A673 (cell line): ENCODE results near the gene HMX1. TPM values are rescaled to one million over a fixed set of nuclear protein-coding genes. Genes with fewer than 3 reads are reported as not detected.

Experiments
- BruUV-seq: library from RNA; stranded (reverse); fragments of 400-500 nt; replicated peaks from 2 replicates; lab custom pipeline; 2021; lab: Mats Ljungman, UMichigan
- CTCF ChIA-PET: fragments of 300-600 bp; sonication (Branson Sonifier 250); formaldehyde crosslinking; loops from one replicate; lab custom pipeline; 2022; ENCODE audit warnings: antibody characterized with exemption; lab: Charles Lee
- POLR2A ChIA-PET: fragments of 300-600 bp; sonication (Branson Sonifier 250); formaldehyde crosslinking; loops from one replicate; lab custom pipeline; 2022; ENCODE audit warnings: antibody characterized with exemption; ENCODE audit not compliant: low non-redundant PET; lab: Charles Lee
- DNase-seq: peaks from one replicate; pipeline ENCODE4 v3.0.0-alpha.2; 2015; ENCODE audit warnings: low spot score
- H3K27ac ChIP-seq: fragments of 200-600 bp; sonication (generic); 2 replicates; pipeline ENCODE4 v1.5.1; 2016; ENCODE audit warnings: mixed run types, low read depth, mild to moderate bottlenecking, mixed read lengths, antibody characterized with exemption, low read length; ENCODE audit not compliant: poor library complexity, severe bottlenecking
- H3K27me3 ChIP-seq: fragments of 200-600 bp; sonication (generic); replicated peaks from 2 replicates; pipeline ENCODE4 v1.6.1; 2017; ENCODE audit warnings: mixed run types, low read depth, mild to moderate bottlenecking, mixed read lengths, antibody characterized with exemption, low read length; ENCODE audit not compliant: insufficient read depth, poor library complexity
- H3K36me3 ChIP-seq: fragments of 200-600 bp; sonication (generic); 2 replicates; pipeline ENCODE4 v1.6.1; 2016; ENCODE audit warnings: mixed run types, mild to moderate bottlenecking, mixed read lengths, antibody characterized with exemption, low read length; ENCODE audit not compliant: insufficient read depth, poor library complexity, severe bottlenecking
- H3K4me1 ChIP-seq: fragments of 200-600 bp; sonication (generic); 2 replicates; pipeline ENCODE4 v1.6.1; 2017; ENCODE audit warnings: mixed run types, mild to moderate bottlenecking, mixed read lengths, antibody characterized with exemption, low read length; ENCODE audit not compliant: insufficient read depth, poor library complexity, severe bottlenecking
- H3K4me3 ChIP-seq: fragments of 200-600 bp; sonication (generic); 2 replicates; pipeline ENCODE4 v1.5.1; 2016; ENCODE audit warnings: low read depth, mixed run types, mild to moderate bottlenecking, mixed read lengths, low read length; ENCODE audit not compliant: poor library complexity, severe bottlenecking
- H3K9me3 ChIP-seq: fragments of 200-600 bp; sonication (generic); 2 replicates; pipeline ENCODE4 v1.6.1; 2016; ENCODE audit warnings: mixed run types, low read depth, mild to moderate bottlenecking, mixed read lengths, antibody characterized with exemption, low read length; ENCODE audit not compliant: poor library complexity, severe bottlenecking
- EZH2 ChIP-seq: fragments of 200-600 bp; sonication (generic); IDR thresholded peaks from 2 replicates; pipeline ENCODE4 v1.6.1; 2017; ENCODE audit warnings: borderline replicate concordance, low read depth, mild to moderate bottlenecking, mixed read lengths, antibody characterized with exemption, low read length; ENCODE audit not compliant: poor library complexity, severe bottlenecking
- intact Hi-C: fragments of 100-400 bp; cut with micrococcal nuclease; formaldehyde crosslinking; loops from one replicate; pipeline ENCODE4 v1.10.0; 2022; ENCODE audit not compliant: unreplicated experiment
- total RNA-seq: library from RNA; stranded (reverse); gene quantifications from 2 replicates; pipeline ENCODE4 v1.2.3, GENCODE V29; 2021
- TF ChIP-seq, protein P1 (sequence below): fragments of 300-800, 200-600 bp; sonication (generic); conservative IDR thresholded peaks from 2 replicates; pipeline ENCODE4 v1.5.1; 2017; ENCODE audit warnings: low read depth, mild to moderate bottlenecking, antibody characterized with exemption, low read length, moderate library complexity, mixed read lengths

HMX1 gene
- total RNA-seq, 1 experiment from 2014 or later: 0.26 TPM

DNA sequence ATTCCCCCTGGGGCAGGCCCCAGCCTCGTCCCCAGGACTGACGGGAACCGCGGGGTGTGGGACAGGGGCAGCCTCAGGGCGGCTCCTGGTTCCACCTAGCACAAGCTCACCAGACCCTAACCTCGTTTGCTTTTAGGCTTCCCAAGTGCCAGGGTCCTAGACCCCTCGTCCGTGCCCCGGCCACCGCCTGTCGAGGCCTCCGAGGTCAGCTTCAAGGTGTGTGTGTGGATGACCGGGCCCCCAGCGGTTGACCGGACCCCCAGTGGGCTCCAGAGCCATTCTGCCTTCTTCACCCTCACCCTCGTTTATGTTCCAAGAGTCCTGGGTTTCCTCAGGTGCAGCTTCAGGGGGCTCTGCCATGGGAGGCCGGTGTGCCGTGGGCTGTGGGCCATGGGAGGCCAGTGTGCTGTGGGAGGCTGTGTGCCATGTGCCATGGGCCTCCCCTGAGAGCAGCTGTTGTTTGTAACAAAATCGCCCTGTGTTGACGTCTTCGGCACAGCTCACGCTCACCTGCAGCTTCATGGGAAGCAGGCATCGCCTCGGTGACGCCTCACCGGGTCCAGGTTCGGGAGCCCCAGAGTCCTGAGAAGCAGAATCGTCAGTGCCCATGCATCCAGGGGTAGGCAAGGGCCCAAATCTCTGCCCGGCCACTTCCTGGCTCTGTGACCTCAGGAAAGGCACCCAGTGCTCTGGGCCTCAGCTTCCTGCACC, 43.0 kb upstream of the HMX1 start:
- Histone ChIP-seq H3K4me1 (no peaks in the 10 kb centered on the region), H3K36me3 (no peaks in the 10 kb centered on the region), H3K4me3 (no peak overlapping the region), H3K9me3 (no peaks in the 10 kb centered on the region), H3K27ac (no peak overlapping the region), H3K27me3 (peaks cover under 1% of the 10 kb centered on the region)
- intact Hi-C loops: no loop called here
- no TSS peak for BruUV-seq
- no peak for DNase-seq
- TF ChIP-seq EZH2: no peak
- TF ChIP-seq, protein P1, sequence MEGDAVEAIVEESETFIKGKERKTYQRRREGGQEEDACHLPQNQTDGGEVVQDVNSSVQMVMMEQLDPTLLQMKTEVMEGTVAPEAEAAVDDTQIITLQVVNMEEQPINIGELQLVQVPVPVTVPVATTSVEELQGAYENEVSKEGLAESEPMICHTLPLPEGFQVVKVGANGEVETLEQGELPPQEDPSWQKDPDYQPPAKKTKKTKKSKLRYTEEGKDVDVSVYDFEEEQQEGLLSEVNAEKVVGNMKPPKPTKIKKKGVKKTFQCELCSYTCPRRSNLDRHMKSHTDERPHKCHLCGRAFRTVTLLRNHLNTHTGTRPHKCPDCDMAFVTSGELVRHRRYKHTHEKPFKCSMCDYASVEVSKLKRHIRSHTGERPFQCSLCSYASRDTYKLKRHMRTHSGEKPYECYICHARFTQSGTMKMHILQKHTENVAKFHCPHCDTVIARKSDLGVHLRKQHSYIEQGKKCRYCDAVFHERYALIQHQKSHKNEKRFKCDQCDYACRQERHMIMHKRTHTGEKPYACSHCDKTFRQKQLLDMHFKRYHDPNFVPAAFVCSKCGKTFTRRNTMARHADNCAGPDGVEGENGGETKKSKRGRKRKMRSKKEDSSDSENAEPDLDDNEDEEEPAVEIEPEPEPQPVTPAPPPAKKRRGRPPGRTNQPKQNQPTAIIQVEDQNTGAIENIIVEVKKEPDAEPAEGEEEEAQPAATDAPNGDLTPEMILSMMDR: no peak
- CTCF ChIA-PET: no interaction called here
- POLR2A ChIA-PET: no interaction called here

DNA sequence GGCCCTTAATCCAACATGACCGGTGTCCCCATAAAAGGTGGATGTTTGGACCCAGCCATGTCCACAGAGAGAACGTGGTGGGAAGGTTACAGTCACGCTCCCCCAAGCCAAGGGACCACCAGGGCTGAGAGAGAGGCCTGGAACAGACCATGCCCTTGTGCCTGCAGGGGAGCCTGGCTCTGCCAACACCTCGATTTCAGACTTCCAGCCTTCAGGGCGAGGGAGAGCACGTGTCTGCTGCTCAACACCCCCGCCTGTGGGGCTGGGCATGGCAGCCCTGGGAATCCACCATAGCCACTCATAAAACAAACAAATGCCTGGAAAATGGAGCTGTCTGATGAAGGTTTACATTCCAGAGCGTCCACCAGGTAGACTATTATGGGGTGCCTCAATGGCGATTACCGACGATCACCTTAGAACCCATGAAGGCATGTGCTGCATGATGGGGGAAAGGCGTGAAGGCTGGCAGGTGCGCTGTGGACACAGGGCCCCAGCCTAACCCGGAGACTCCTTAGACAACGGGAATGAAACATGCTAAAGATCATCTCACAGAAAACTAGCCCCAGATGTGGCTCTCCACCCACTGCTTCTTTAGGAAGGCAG, 42.3 kb upstream of the HMX1 start:
- POLR2A ChIA-PET: no interaction called here
- H3K27ac ChIP-seq: no peak overlapping the region
- TF ChIP-seq, protein P1: no peak
- TF ChIP-seq EZH2: no peak
- H3K9me3 ChIP-seq: no peaks in the 10 kb centered on the region
- intact Hi-C loops: no loop called here
- no TSS peak for BruUV-seq
- H3K4me3 ChIP-seq: no peak overlapping the region
- H3K27me3 ChIP-seq: peaks cover 5% of the 10 kb centered on the region
- DNase-seq: no peak
- no peaks in the 10 kb centered on the region for H3K4me1 ChIP-seq
- CTCF ChIA-PET: no interaction called here
- no peaks in the 10 kb centered on the region for H3K36me3 ChIP-seq

- peaks cover 12% of the 10 kb centered on the region for H3K27me3 ChIP-seq
- TF ChIP-seq, protein P1: no peak
- no peak for TF ChIP-seq EZH2
- DNase-seq: no peak
- CTCF ChIA-PET: no interaction called here
- no peak overlapping the region for H3K27ac ChIP-seq
- intact Hi-C loops: no loop called here
- H3K4me3 ChIP-seq: no peak overlapping the region
- BruUV-seq: no TSS peak
- H3K36me3 ChIP-seq: no peaks in the 10 kb centered on the region
- H3K4me1 ChIP-seq: no peaks in the 10 kb centered on the region
- no peaks in the 10 kb centered on the region for H3K9me3 ChIP-seq
- POLR2A ChIA-PET: no interaction called here
Observed at GRCh38 chr4:8913121-8913857, 41.6 kb upstream of the HMX1 start.
